ENCODE measurements around the gene UBE2E3. TPM values are rescaled to one million over a fixed set of nuclear protein-coding genes. Genes with fewer than 3 reads are reported as not detected.

Gene UBE2E3
- total and polyA plus RNA-seq, 4 donors, result 21.3 to 51.5 (median 32.0) TPM

- H3K36me3 ChIP-seq (ENCODE audit: control insufficient read depth in 4 of 4, insufficient read depth in 3 of 4, low read depth in 1 of 4, low read length in 3 of 4), result no peaks in the 10 kb centered on the region
- DNase-seq (ENCODE audit: low spot score), result no peak
- TF ChIP-seq FOXA1 (IDR thresholded peaks at IDR 0.05), result no peak
- H3K9me3 ChIP-seq (ENCODE audit: control insufficient read depth in 4 of 4, low read length in 3 of 4), result no peaks in the 10 kb centered on the region
- 99% methylated on average over 1 of the region's 1 CpG for WGBS
- H3K27ac ChIP-seq (ENCODE audit: low read depth in 1 of 2, low read length in 2 of 2), result no peak overlapping the region
- H3K4me3 ChIP-seq (ENCODE audit: low read depth in 1 of 3, low read length in 3 of 3), result no peak overlapping the region
- no peaks in the 10 kb centered on the region for H3K27me3 ChIP-seq (ENCODE audit: control insufficient read depth in 4 of 4, insufficient read depth in 4 of 4, low read length in 3 of 4)
- no peak overlapping the region for H3K9ac ChIP-seq (ENCODE audit: low read depth in 1 of 2, low read length in 2 of 2)
- no peaks in the 10 kb centered on the region for H3K4me1 ChIP-seq (ENCODE audit: control insufficient read depth in 4 of 4, insufficient read depth in 4 of 4, low read length in 3 of 4)
These were observed 8.6 kb upstream of the UBE2E3 start for GRCh38 chr2:180971811-180972210.

GRCh38 chr2:180975585-180975984, 4.8 kb upstream of the UBE2E3 start:
- no peaks in the 10 kb centered on the region for H3K27me3 ChIP-seq (ENCODE audit: control insufficient read depth in 4 of 4, insufficient read depth in 4 of 4, low read length in 3 of 4)
- H3K36me3 ChIP-seq (ENCODE audit: control insufficient read depth in 4 of 4, insufficient read depth in 3 of 4, low read depth in 1 of 4, low read length in 3 of 4), result no peaks in the 10 kb centered on the region
- H3K27ac ChIP-seq (ENCODE audit: low read depth in 1 of 2, low read length in 2 of 2), result no peak overlapping the region
- H3K9ac ChIP-seq (ENCODE audit: low read depth in 1 of 2, low read length in 2 of 2), result no peak overlapping the region
- no peaks in the 10 kb centered on the region for H3K9me3 ChIP-seq (ENCODE audit: control insufficient read depth in 4 of 4, low read length in 3 of 4)
- peaks cover 0 to 4% (median 0%) of the 10 kb centered on the region in 4 donors for H3K4me1 ChIP-seq (ENCODE audit: control insufficient read depth in 4 of 4, insufficient read depth in 4 of 4, low read length in 3 of 4)
- no peak overlapping the region for H3K4me3 ChIP-seq (ENCODE audit: low read depth in 1 of 3, low read length in 3 of 3)
- WGBS, result 92% methylated on average over 2 of the region's 2 CpGs
- no peak for DNase-seq (ENCODE audit: low spot score)
- TF ChIP-seq EGR1 (IDR thresholded peaks at IDR 0.05; ENCODE audit: low read depth in 2 of 2) (no peak), NR2F2 (IDR thresholded peaks at IDR 0.05) (no peak), MAX (IDR thresholded peaks at IDR 0.05) (no peak), ATF3 (IDR thresholded peaks at IDR 0.05) (no peak), FOXA2 (IDR thresholded peaks at IDR 0.05) (no peak)

- H3K4me1 ChIP-seq (ENCODE audit: control insufficient read depth in 4 of 4, insufficient read depth in 4 of 4, low read length in 3 of 4), result peaks cover 0 to 29% (median 14%) of the 10 kb centered on the region in 4 donors
- peaks cover 0 to 2% (median 0%) of the 10 kb centered on the region in 4 donors for H3K36me3 ChIP-seq (ENCODE audit: control insufficient read depth in 4 of 4, insufficient read depth in 3 of 4, low read depth in 1 of 4, low read length in 3 of 4)
- peak overlapping the region in 2 of 3 donors; percentile 79 to 99 for H3K4me3 ChIP-seq (ENCODE audit: low read depth in 1 of 3, low read length in 3 of 3)
- H3K27ac ChIP-seq (ENCODE audit: low read depth in 1 of 2, low read length in 2 of 2), result peak overlapping the region; percentile 77 to 88
- TF ChIP-seq MAX (IDR thresholded peaks at IDR 0.05) (no peak), SP1 (IDR thresholded peaks at IDR 0.05) (no peak), ATF3 (IDR thresholded peaks at IDR 0.05) (no peak), ZBTB33 (IDR thresholded peaks at IDR 0.05) (no peak), RXRA (IDR thresholded peaks at IDR 0.05) (no peak), GABPA (IDR thresholded peaks at IDR 0.05 in 1 of 2, conservative IDR thresholded peaks at IDR 0.05 in 1 of 2) (no peak)
- H3K27me3 ChIP-seq (ENCODE audit: control insufficient read depth in 4 of 4, insufficient read depth in 4 of 4, low read length in 3 of 4), result no peaks in the 10 kb centered on the region
- 58% methylated on average over 7 of the region's 7 CpGs for WGBS
- H3K9ac ChIP-seq (ENCODE audit: low read depth in 1 of 2, low read length in 2 of 2), result peak overlapping the region; percentile 52 to 53
- DNase-seq (ENCODE audit: low spot score), result no peak
- no peaks in the 10 kb centered on the region for H3K9me3 ChIP-seq (ENCODE audit: control insufficient read depth in 4 of 4, low read length in 3 of 4)
These were observed 1.3 kb upstream of the UBE2E3 start for GRCh38 chr2:180978903-180979748.

All from liver (tissue), 9 donors.